ENCODE results near the gene NUBPL. TPM values are rescaled to one million over a fixed set of nuclear protein-coding genes. Genes with fewer than 3 reads are reported as not detected.

NUBPL gene
- total RNA-seq, 2 experiments from 2014 or later: 9.0 to 17.5 TPM

DNA sequence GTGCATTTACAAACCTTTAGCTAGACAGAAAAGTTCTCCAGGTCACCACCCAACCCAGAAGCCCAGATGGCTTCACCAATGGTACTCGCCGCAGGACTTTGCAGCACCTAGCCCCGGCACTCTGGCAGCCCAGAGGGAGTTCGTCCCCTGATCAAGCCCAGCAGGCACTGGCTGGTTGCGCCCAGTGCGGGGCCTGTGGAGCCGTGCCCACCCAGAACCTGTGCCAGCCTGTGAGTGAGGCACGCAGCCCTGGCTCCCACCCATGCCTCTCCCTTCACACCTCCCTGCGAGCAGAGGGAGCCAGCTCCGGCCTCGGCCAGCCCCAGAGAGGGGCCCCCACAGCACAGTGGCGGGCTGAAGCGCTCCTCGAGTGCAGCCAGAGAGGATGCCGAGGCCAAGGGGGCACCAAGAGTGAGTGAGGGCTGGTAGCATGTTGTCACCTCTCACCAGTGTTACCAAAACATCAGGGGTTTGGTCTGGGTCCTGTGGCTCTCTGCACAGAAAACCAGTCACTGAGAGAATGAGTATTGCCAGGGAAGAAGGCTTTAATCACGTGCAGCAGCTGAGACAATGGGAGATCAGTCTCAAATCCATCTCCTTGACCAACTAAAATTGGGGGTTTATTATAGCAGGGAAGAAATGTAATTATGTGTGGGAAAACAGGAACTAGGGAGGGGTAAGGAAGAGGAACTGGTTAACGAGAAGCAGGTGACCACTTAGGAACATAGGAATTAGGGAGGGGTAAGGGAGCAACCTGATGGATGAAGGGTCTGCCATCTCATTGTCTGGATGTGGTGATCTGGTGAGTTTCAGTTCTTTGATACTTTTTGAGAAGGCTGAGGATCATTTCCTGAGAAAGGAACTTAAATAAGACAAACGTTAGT is 151.3 kb downstream of the NUBPL start:
- POLR2A ChIA-PET: no interaction called here
- CTCF ChIA-PET (ENCODE audit: unreplicated experiment): no interaction called here
- H3K4me3 ChIP-seq (ENCODE audit: low read depth, low read length, poor library complexity, severe bottlenecking): no peak overlapping the region
- no peaks in the 10 kb centered on the region for H3K36me3 ChIP-seq (ENCODE audit: insufficient read depth, low read length)
- H3K4me1 ChIP-seq (ENCODE audit: insufficient read depth, low read length, poor library complexity, severe bottlenecking): no peaks in the 10 kb centered on the region
- no peaks in the 10 kb centered on the region for H3K79me2 ChIP-seq (ENCODE audit: insufficient read depth, low read depth, low read length)
- H3K9me2 ChIP-seq (ENCODE audit: insufficient read depth, low read length): no peaks in the 10 kb centered on the region
- H3K27ac ChIP-seq (ENCODE audit: low read depth, low read length, poor library complexity, severe bottlenecking): no peak overlapping the region
- H4K20me1 ChIP-seq (ENCODE audit: insufficient read depth, low read length): no peaks in the 10 kb centered on the region
- TF ChIP-seq EZH2phosphoT487 (IDR thresholded peaks at IDR 0.05; ENCODE audit: borderline replicate concordance, low read depth, low read length) (no peak), CTCF (conservative IDR thresholded peaks at IDR 0.05; ENCODE audit: low read length) (no peak)
- DNase-seq (ENCODE audit: low spot score): no peak
- H3K9me3 ChIP-seq (ENCODE audit: low read length): no peaks in the 10 kb centered on the region
- H3K4me2 ChIP-seq (ENCODE audit: low read length): no peak overlapping the region
- no peak overlapping the region for H2AFZ ChIP-seq (ENCODE audit: low read length)
- intact Hi-C loops (cut with micrococcal nuclease; ENCODE audit: unreplicated experiment): no loop called here
- no TSS peak for BruUV-seq (replicated peaks)

DNA sequence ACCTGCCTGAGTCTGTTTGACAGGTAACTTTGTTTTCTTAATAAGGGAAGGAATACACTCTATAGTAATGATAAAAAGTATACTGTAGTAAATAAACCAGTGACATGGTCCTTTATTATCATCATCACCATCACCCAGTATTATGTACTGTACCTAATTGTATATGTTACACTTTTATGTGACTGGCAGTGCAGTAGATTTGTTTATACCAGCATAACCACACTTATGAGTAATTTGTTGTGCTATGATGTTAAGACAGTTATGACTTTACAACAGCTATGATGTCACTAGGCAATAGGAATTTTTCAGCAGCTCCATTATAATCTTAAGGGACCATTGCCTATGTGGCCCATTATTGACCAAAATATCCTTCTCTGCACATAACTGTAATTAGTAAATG is 155.0 kb downstream of the NUBPL start:
- ChIA-PET POLR2A (no interaction called here), CTCF (ENCODE audit: unreplicated experiment) (no interaction called here)
- H3K36me3 ChIP-seq (ENCODE audit: insufficient read depth, low read length): no peaks in the 10 kb centered on the region
- BruUV-seq (replicated peaks): no TSS peak
- H3K79me2 ChIP-seq (ENCODE audit: insufficient read depth, low read depth, low read length): no peaks in the 10 kb centered on the region
- no peaks in the 10 kb centered on the region for H3K9me2 ChIP-seq (ENCODE audit: insufficient read depth, low read length)
- TF ChIP-seq CTCF (conservative IDR thresholded peaks at IDR 0.05; ENCODE audit: low read length): no peak
- TF ChIP-seq EZH2phosphoT487 (IDR thresholded peaks at IDR 0.05; ENCODE audit: borderline replicate concordance, low read depth, low read length): no peak
- H3K27ac ChIP-seq (ENCODE audit: low read depth, low read length, poor library complexity, severe bottlenecking): no peak overlapping the region
- H3K4me1 ChIP-seq (ENCODE audit: insufficient read depth, low read length, poor library complexity, severe bottlenecking): no peaks in the 10 kb centered on the region
- no peak overlapping the region for H2AFZ ChIP-seq (ENCODE audit: low read length)
- intact Hi-C loops (cut with micrococcal nuclease; ENCODE audit: unreplicated experiment): no loop called here
- no peaks in the 10 kb centered on the region for H4K20me1 ChIP-seq (ENCODE audit: insufficient read depth, low read length)
- H3K4me3 ChIP-seq (ENCODE audit: low read depth, low read length, poor library complexity, severe bottlenecking): no peak overlapping the region
- no peak overlapping the region for H3K4me2 ChIP-seq (ENCODE audit: low read length)
- DNase-seq (ENCODE audit: low spot score): no peak
- H3K9me3 ChIP-seq (ENCODE audit: low read length): no peaks in the 10 kb centered on the region
